ENCODE results near the gene PLA1A. TPM values are rescaled to one million over a fixed set of nuclear protein-coding genes. Genes with fewer than 3 reads are reported as not detected.

The PLA1A gene
- total and polyA plus RNA-seq, 8 donors = 1.1 to 16.9 (median 3.3) TPM; not detected in 2

DNA sequence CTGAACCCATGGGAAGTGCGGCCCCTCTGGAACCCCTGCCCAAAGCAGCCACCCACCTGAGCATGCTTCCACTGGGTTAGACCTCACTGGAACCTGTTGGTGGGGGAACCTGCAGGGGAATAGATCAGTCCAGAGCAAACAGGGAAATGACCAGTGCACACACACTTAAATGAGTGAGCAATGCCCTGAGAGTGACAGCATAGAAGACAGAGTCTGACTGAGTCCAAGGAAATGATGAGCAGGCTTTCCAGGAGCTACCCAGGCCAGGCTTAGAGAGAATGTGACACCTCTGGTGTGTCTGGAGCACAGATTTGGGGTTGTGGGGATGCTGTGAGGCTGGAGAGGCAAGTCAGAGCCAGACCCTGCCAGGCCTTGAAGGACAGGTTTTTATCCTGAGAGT lies 28.5 kb downstream of the PLA1A start:
- Histone ChIP-seq H3K27me3 (no peaks in the 10 kb centered on the region), H3K9me3 (no peaks in the 10 kb centered on the region), H3K36me3 (no peaks in the 10 kb centered on the region), H3K4me3 (no peak overlapping the region), H3K27ac (no peak overlapping the region), H3K4me1 (peaks cover 0 to 18% (median 5%) of the 10 kb centered on the region in 4 donors)
- DNase-seq = no peak
- WGBS, 5 donors = 86 to 100% (median 94%) methylated on average over 1 of the region's 1 CpG
- intact Hi-C loops (cut with DNase I; ENCODE audit: low total_unique reads) = no loop called here
- no peak for TF ChIP-seq EP300 (IDR thresholded peaks at IDR 0.05)
- TF ChIP-seq CTCF (IDR thresholded peaks at IDR 0.05) = no peak
- no peak for TF ChIP-seq POLR2A (IDR thresholded peaks at IDR 0.05)
- TF ChIP-seq POLR2AphosphoS5 (IDR thresholded peaks at IDR 0.05) = no peak

DNA sequence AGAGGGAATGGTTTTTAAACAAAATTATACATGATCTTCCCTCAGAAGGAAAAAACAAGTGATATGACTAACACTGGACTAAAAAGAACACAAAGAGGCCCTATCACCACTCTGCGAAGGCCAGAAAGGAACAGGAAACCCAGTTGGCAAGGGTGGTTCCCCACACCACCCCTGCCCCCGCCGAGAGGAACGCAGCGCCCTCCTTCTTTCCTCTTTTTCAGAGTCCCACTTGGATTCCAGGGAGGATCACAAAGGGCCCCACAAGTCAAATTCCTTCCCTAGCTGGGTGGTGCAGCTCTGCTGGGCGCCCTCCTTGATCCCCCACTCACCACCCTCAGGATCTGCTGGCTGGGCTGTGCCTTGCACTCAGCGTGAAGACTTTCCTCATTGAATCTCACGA lies 29.8 kb downstream of the PLA1A start:
- TF ChIP-seq CTCF (IDR thresholded peaks at IDR 0.05) (no peak), EP300 (IDR thresholded peaks at IDR 0.05) (no peak), POLR2AphosphoS5 (IDR thresholded peaks at IDR 0.05) (no peak), POLR2A (IDR thresholded peaks at IDR 0.05) (no peak)
- intact Hi-C loops (cut with DNase I; ENCODE audit: low total_unique reads) = no loop called here
- Histone ChIP-seq H3K27ac (peak overlapping the region in 3 of 5 donors; percentile 14 to 73 (median 39)), H3K4me3 (no peak overlapping the region), H3K9me3 (no peaks in the 10 kb centered on the region), H3K36me3 (no peaks in the 10 kb centered on the region), H3K4me1 (peaks cover 0 to 18% (median 9%) of the 10 kb centered on the region in 4 donors), H3K27me3 (no peaks in the 10 kb centered on the region)
- 56 to 68% (median 62%) methylated on average over 8 of the region's 8 CpGs for WGBS, 5 donors
- DNase-seq = no peak

GRCh38 chr3:119628390-119628789 lies 30.7 kb downstream of the PLA1A start:
- WGBS, 5 donors = 78 to 84% (median 80%) methylated on average over 4 of the region's 4 CpGs
- TF ChIP-seq EP300 (IDR thresholded peaks at IDR 0.05) (no peak), POLR2AphosphoS5 (IDR thresholded peaks at IDR 0.05) (no peak), POLR2A (IDR thresholded peaks at IDR 0.05) (no peak), CTCF (IDR thresholded peaks at IDR 0.05) (no peak)
- Histone ChIP-seq H3K36me3 (no peaks in the 10 kb centered on the region), H3K9me3 (no peaks in the 10 kb centered on the region), H3K4me1 (peaks cover 0 to 18% (median 9%) of the 10 kb centered on the region in 4 donors), H3K27ac (peak overlapping the region in 3 of 5 donors; percentile 14 to 73 (median 24)), H3K4me3 (no peak overlapping the region), H3K27me3 (no peaks in the 10 kb centered on the region)
- DNase-seq = no peak
- intact Hi-C loops (cut with DNase I; ENCODE audit: low total_unique reads) = no loop called here

DNA sequence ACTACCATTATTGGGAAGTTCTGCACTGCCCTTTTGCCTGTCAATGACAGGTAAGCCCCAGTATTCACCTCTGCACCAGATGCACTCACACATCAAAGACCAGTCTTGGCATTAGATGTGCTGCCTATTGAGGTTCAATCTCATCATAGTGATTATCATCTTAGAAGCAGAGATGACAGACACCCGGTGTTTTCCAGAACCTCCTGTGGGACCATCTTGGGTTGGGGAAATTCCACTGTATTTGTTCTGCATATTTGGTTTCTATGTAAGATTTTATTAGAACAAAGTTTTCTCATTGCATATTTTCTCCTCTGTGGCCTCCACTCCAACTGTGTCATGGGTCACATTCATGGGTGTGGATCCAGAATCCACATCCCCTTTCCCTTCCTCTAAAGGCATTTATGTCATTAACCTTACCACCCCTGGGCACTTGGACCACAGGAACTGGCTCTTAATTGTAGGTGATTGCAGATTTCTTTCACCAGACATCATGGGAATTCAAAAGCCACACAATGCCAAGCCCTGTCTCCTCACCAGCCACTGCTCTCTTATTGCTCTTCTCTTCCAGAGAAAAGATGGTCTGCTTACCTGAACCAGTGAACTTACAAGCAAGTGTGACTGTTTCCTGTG lies 31.2 kb downstream of the PLA1A start:
- 41 to 74% (median 65%) methylated on average over 1 of the region's 1 CpG for WGBS, 5 donors
- TF ChIP-seq POLR2AphosphoS5 (IDR thresholded peaks at IDR 0.05) = peak in 1 of 3 donors; percentile 15
- no peak for TF ChIP-seq CTCF (IDR thresholded peaks at IDR 0.05)

More for the DNA sequence above, 31.2 kb downstream of the PLA1A start:
- intact Hi-C loops (cut with DNase I; ENCODE audit: low total_unique reads) = no loop called here
- H3K27me3 ChIP-seq = no peaks in the 10 kb centered on the region
- no peaks in the 10 kb centered on the region for H3K36me3 ChIP-seq
- H3K9me3 ChIP-seq = no peaks in the 10 kb centered on the region
- peaks cover 0 to 18% (median 9%) of the 10 kb centered on the region in 4 donors for H3K4me1 ChIP-seq
- peak overlapping the region in 3 of 5 donors; percentile 14 to 73 (median 24) for H3K27ac ChIP-seq
- no peak overlapping the region for H3K4me3 ChIP-seq
- DNase-seq = peak in 1 of 2 donors; percentile 46
